Measurements from ENCODE around the gene NFASC.

DNA sequence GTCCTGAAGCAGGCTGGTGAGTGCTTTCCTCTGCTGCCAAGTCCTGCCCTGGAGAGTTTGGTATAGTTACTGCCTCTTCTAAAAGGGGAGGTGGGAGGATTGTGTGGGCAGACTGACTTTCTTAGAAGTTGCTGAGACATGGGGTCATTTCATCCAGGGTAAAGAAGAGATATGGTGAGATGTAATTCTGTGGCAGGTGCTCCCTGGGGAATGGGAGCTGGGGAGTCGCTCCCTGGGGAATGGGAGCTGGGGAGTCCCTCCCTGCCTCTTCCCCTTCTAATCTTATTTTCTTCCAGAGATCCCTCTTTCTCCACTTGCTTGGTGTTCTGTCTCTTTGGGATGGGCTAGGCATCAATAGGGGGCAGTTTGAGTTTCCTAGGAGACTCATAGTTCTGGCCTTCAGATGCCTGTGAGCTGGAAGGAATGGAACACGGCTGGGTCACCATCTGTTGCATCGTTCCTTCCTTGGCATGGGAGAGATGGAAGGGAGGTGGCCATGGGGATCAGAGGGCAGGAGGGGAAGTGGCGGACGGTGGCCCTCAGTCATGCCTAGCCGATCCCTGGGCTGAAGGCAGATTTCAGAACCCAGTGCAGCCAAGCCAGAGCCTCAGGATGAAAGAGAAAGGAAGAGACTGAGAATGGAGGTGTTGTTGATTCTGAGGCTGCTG is 59.0 kb downstream of the NFASC start:
- TF ChIP-seq, protein P1, sequence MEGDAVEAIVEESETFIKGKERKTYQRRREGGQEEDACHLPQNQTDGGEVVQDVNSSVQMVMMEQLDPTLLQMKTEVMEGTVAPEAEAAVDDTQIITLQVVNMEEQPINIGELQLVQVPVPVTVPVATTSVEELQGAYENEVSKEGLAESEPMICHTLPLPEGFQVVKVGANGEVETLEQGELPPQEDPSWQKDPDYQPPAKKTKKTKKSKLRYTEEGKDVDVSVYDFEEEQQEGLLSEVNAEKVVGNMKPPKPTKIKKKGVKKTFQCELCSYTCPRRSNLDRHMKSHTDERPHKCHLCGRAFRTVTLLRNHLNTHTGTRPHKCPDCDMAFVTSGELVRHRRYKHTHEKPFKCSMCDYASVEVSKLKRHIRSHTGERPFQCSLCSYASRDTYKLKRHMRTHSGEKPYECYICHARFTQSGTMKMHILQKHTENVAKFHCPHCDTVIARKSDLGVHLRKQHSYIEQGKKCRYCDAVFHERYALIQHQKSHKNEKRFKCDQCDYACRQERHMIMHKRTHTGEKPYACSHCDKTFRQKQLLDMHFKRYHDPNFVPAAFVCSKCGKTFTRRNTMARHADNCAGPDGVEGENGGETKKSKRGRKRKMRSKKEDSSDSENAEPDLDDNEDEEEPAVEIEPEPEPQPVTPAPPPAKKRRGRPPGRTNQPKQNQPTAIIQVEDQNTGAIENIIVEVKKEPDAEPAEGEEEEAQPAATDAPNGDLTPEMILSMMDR (IDR thresholded peaks at IDR 0.05; ENCODE audit: poor library complexity) = no peak
- TF ChIP-seq EZH2 (IDR thresholded peaks at IDR 0.05; ENCODE audit: borderline replicate concordance) (no peak), EZH2phosphoT487 (IDR thresholded peaks at IDR 0.05; ENCODE audit: low read depth, severe bottlenecking, unreplicated experiment) (no peak)

Measured in hepatocyte (in vitro differentiated cells).